Natural killer cell treated with Interleukin-12 subunit alpha and Interleukin-12 subunit beta and Interleukin-15 and Interleukin-18, amount 100 ng/mL, for 72 hours (primary cell): ENCODE data around the gene SH3TC1. TPM values are rescaled to one million over a fixed set of nuclear protein-coding genes. Genes with fewer than 3 reads are reported as not detected.

ENCODE experiments used
- ATAC-seq, 2 donors: fragments of 150-1000 bp; cut with Tn5 transposase in 1 of 2; sonication (Bioruptor Pico), chemical (Tn5 transposase) in 1 of 2; 2 replicates each; pipeline ENCODE4 v1.10.0; 2021
- DNase-seq: peaks from one replicate; pipeline ENCODE4 v3.0.0; 2022; ENCODE audit warnings: low spot score
- H3K27ac Mint-ChIP-seq, 2 donors: 1 replicate in 1 of 2; 2 replicates in 1 of 2; pipeline ENCODE4 v1.8.0; 2022; ENCODE audit warnings: mixed read lengths in 2 of 2, mild to moderate bottlenecking in 1 of 2, moderate library complexity in 1 of 2
- H3K27me3 Mint-ChIP-seq, 2 donors: 1 replicate in 1 of 2; 2 replicates in 1 of 2; pipeline ENCODE4 v1.8.0; 2022; ENCODE audit warnings: mixed read lengths in 2 of 2
- H3K36me3 Mint-ChIP-seq: one replicate; pipeline ENCODE4 v1.8.0; 2022; ENCODE audit warnings: mixed read lengths
- H3K4me1 Mint-ChIP-seq, 2 donors: 1 replicate in 1 of 2; 2 replicates in 1 of 2; pipeline ENCODE4 v1.8.0; 2022; ENCODE audit warnings: low read depth in 2 of 2, mixed read lengths in 2 of 2, mild to moderate bottlenecking in 1 of 2
- H3K4me3 Mint-ChIP-seq: one replicate; pipeline ENCODE4 v1.8.0; 2022; ENCODE audit warnings: mixed read lengths
- H3K9me3 Mint-ChIP-seq: 2 replicates; pipeline ENCODE4 v1.8.0; 2022; ENCODE audit warnings: mixed read lengths
- total RNA-seq, 2 donors: library from RNA; stranded (reverse); gene quantifications; one replicate each; pipeline ENCODE4 v1.2.3, GENCODE V29; 2022

SH3TC1 gene
- total RNA-seq, 2 donors from 2014 or later = 6.4 to 15.5 TPM

DNA sequence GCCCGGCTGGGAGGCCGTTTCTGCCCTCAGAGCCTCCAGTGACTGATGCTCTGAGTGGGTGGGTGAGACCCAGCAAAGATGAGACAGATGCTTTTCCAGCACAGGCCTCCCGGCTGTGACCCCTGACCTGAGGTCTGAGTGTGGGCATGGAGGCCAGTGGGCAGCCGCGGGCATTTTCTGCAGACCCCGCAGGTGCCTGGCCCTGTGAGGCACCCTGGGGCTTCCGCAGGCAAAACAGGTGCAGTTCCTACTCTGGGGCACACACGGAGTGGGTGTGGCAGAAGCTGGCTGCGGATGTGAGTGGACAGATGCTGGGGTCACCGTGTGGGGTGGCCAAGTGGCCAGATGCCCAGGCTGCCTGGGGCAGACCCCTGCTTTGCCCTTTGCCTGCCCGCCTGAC lies 85.3 kb downstream of the SH3TC1 start:
- H3K27ac Mint-ChIP-seq = no peak overlapping the region
- H3K27me3 Mint-ChIP-seq = no peaks in the 10 kb centered on the region
- H3K4me1 Mint-ChIP-seq = peaks cover 0 to 3% of the 10 kb centered on the region in 2 donors
- DNase-seq (no peak), ATAC-seq (no peak)
- H3K4me3 Mint-ChIP-seq = no peak overlapping the region
- no peaks in the 10 kb centered on the region for H3K9me3 Mint-ChIP-seq
- H3K36me3 Mint-ChIP-seq = no peaks in the 10 kb centered on the region

- ATAC-seq = no peak
- Mint-ChIP-seq H3K4me3 (no peak overlapping the region), H3K9me3 (no peaks in the 10 kb centered on the region), H3K4me1 (no peaks in the 10 kb centered on the region), H3K27me3 (no peaks in the 10 kb centered on the region), H3K36me3 (no peaks in the 10 kb centered on the region), H3K27ac (no peak overlapping the region)
- DNase-seq = no peak
Measured at GRCh38 chr4:8285143-8285975, 86.3 kb downstream of the SH3TC1 start.

GRCh38 chr4:8285976-8286718 lies 87.1 kb downstream of the SH3TC1 start:
- H3K4me3 Mint-ChIP-seq = no peak overlapping the region
- no peaks in the 10 kb centered on the region for H3K27me3 Mint-ChIP-seq
- no peak overlapping the region for H3K27ac Mint-ChIP-seq
- no peaks in the 10 kb centered on the region for H3K36me3 Mint-ChIP-seq
- no peaks in the 10 kb centered on the region for H3K9me3 Mint-ChIP-seq
- H3K4me1 Mint-ChIP-seq = no peaks in the 10 kb centered on the region
- ATAC-seq (no peak), DNase-seq (no peak)

- H3K27ac Mint-ChIP-seq = no peak overlapping the region
Measured at GRCh38 chr4:8286719-8287342, 87.7 kb downstream of the SH3TC1 start.

GRCh38 chr4:8287343-8288280 lies 88.5 kb downstream of the SH3TC1 start:
- ATAC-seq (no peak), DNase-seq (no peak)
- no peaks in the 10 kb centered on the region for H3K4me1 Mint-ChIP-seq
- no peak overlapping the region for H3K4me3 Mint-ChIP-seq
- H3K27ac Mint-ChIP-seq = no peak overlapping the region
- no peaks in the 10 kb centered on the region for H3K36me3 Mint-ChIP-seq
- H3K9me3 Mint-ChIP-seq = no peaks in the 10 kb centered on the region
- no peaks in the 10 kb centered on the region for H3K27me3 Mint-ChIP-seq

More at GRCh38 chr4:8286719-8287342, 87.7 kb downstream of the SH3TC1 start:
- H3K4me3 Mint-ChIP-seq = no peak overlapping the region
- DNase-seq = no peak
- no peaks in the 10 kb centered on the region for H3K36me3 Mint-ChIP-seq
- H3K9me3 Mint-ChIP-seq = no peaks in the 10 kb centered on the region
- H3K4me1 Mint-ChIP-seq = no peaks in the 10 kb centered on the region
- no peak for ATAC-seq
- H3K27me3 Mint-ChIP-seq = no peaks in the 10 kb centered on the region

DNA sequence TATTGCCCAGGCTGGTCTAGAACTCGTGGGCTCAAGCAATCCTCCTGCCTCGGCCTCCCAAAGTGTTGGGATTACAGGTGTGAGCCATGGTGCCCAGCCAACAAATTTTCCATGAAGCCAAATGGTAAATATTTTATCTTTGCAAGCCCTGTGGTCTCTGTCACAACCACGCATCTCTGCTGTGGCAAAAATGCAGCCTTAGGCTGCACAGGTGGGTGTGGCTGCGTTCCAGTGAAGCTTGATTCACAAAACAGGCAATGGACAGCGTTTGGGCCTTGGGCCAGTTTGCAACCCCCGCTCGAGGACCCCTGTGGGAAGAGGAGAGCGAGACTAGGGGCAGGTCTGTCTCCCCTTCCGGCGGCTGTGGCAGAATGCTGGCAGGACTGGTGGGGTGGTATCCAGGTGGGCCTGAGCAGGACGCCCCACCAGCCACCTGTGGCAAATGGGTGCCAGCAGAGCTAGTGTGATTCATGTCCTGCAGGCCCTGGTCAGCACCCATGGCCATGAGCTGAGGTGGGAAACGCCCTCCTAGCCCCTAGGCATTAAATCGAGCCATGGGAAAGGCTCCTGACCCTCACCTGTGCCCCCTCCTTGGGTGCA lies 90.2 kb downstream of the SH3TC1 start:
- Mint-ChIP-seq H3K9me3 (no peaks in the 10 kb centered on the region), H3K27me3 (no peaks in the 10 kb centered on the region), H3K4me3 (no peak overlapping the region), H3K36me3 (no peaks in the 10 kb centered on the region), H3K4me1 (no peaks in the 10 kb centered on the region), H3K27ac (no peak overlapping the region)
- DNase-seq (no peak), ATAC-seq (no peak)

DNA sequence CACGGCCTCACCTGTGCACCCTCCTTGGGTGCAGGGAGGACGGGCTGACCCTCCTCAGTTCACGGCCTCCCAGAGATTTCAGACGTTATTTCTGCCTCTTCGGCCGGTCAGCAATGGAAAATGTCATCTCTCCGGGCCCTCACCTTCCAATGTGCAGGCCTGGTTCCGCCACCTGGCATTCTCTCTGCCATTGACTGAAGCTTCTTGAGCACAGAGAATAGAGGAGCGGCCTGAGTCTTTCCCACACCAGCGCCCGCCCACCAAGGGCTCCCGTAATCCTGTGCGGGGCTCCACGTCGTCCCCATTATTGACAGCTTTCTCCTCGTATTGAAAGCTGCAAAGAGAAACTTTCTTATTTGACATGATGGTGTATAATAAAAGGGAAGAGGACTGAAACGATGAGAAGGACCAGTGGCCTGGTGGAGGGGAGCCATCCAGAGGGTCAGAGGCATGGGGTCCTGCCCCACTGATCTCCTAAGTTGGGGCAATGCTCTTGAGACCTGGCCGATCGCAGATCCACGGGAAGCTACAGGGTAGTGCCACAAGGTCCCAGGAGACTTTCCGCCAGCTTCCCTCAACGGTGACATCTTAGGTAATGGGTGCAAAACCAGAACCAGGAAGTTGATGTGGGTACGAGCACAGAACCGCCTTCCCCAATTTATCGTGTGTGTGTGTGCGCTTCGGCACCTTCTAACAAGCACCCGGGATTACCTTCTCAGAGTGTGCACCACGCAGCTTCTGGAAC lies 91.0 kb downstream of the SH3TC1 start:
- peaks cover 0 to 6% of the 10 kb centered on the region in 2 donors for H3K27me3 Mint-ChIP-seq
- no peak overlapping the region for H3K27ac Mint-ChIP-seq
- no peak overlapping the region for H3K4me3 Mint-ChIP-seq
- no peaks in the 10 kb centered on the region for H3K4me1 Mint-ChIP-seq
- H3K36me3 Mint-ChIP-seq = no peaks in the 10 kb centered on the region
- DNase-seq = no peak
- no peak for ATAC-seq
- peaks cover 5% of the 10 kb centered on the region for H3K9me3 Mint-ChIP-seq

- DNase-seq (no peak), ATAC-seq (no peak)
- Mint-ChIP-seq H3K36me3 (no peaks in the 10 kb centered on the region), H3K4me3 (no peak overlapping the region), H3K4me1 (no peaks in the 10 kb centered on the region), H3K27ac (no peak overlapping the region), H3K9me3 (peaks cover 5% of the 10 kb centered on the region), H3K27me3 (peaks cover 0 to 6% of the 10 kb centered on the region in 2 donors)
Measured at GRCh38 chr4:8290701-8290970, 91.5 kb downstream of the SH3TC1 start.

Other genes with a start within 250 kb of the SH3TC1 start
- gene ABLIM2, start 40.5 kb upstream of the SH3TC1 start, total RNA-seq = under 1 TPM; 0.24 to 0.25 TPM
- not detected for gene HTRA3, start 70.5 kb downstream of the SH3TC1 start, total RNA-seq
- gene ACOX3, start 241.4 kb downstream of the SH3TC1 start, total RNA-seq = 10 to 100 TPM; 19.9 to 22.2 TPM
- 10 to 100 TPM; 23.8 to 57.1 TPM for gene TRMT44, start 241.5 kb downstream of the SH3TC1 start, total RNA-seq